GM12878 (cell line): ENCODE data around the gene PFKFB1.

Experiments
- CBFB ChIP-seq: IDR thresholded peaks from 2 replicates; pipeline ENCODE4 v1.6.1; 2016; ENCODE audit warnings: antibody characterized with exemption, low read depth
- CEBPB ChIP-seq, 2 experiments: fragments of 150-350 bp in 1 of 2; IDR thresholded peaks; 2 replicates each; pipeline ENCODE4 v1.6.1; 2012 to 2014; ENCODE audit warnings: low read depth in 2 of 2, low read length in 2 of 2, borderline replicate concordance in 1 of 2, inconsistent platforms in 1 of 2
- CREB1 ChIP-seq: IDR thresholded peaks from 2 replicates; pipeline ENCODE4 v1.6.1; 2012; ENCODE audit warnings: low read depth, mild to moderate bottlenecking, inconsistent platforms
- JUND ChIP-seq: IDR thresholded peaks from 2 replicates; pipeline ENCODE4 v1.6.1; 2012; ENCODE audit warnings: low read depth, mild to moderate bottlenecking, low read length, improper control_type of control experiment, moderate library complexity
- MEF2A ChIP-seq: IDR thresholded peaks from 2 replicates; pipeline ENCODE4 v1.6.1; 2011; ENCODE audit warnings: low read depth, mild to moderate bottlenecking, low read length, moderate library complexity; ENCODE audit not compliant: insufficient read depth
- MXI1 ChIP-seq: fragments of 150-350 bp; IDR thresholded peaks from 2 replicates; pipeline ENCODE4 v1.6.1; 2011; ENCODE audit warnings: low read depth, mild to moderate bottlenecking, inconsistent platforms, low read length, improper control_type of control experiment
- NR2C2 ChIP-seq: IDR thresholded peaks from 2 replicates; pipeline ENCODE4 v1.6.1; 2011; ENCODE audit warnings: borderline replicate concordance, low read depth; ENCODE audit not compliant: control insufficient read depth, insufficient read length
- POLR2AphosphoS5 ChIP-seq: IDR thresholded peaks from 2 replicates; pipeline ENCODE4 v1.6.1; 2011; ENCODE audit warnings: mild to moderate bottlenecking, low read length, inconsistent platforms
- YY1 ChIP-seq: IDR thresholded peaks from 2 replicates; pipeline ENCODE4 v1.6.1; 2011; ENCODE audit warnings: low read depth, mild to moderate bottlenecking, low read length
- TF ChIP-seq, protein P1 (sequence below): fragments of 450-650 bp; IDR thresholded peaks from 2 replicates; pipeline ENCODE4 v1.6.1; 2018; ENCODE audit warnings: mild to moderate bottlenecking, low read depth, moderate library complexity; ENCODE audit not compliant: partially characterized antibody
- TF ChIP-seq, protein P2 (sequence below), 3 experiments: IDR thresholded peaks in 2 of 3; conservative IDR thresholded peaks in 1 of 3; 2 replicates each; pipeline ENCODE4 v1.5.1; 2011; ENCODE audit warnings: low read depth in 3 of 3, low read length in 3 of 3, mild to moderate bottlenecking in 3 of 3, control low read depth in 2 of 3, moderate library complexity in 2 of 3, inconsistent platforms in 1 of 3, mixed read lengths in 1 of 3; ENCODE audit not compliant: control insufficient read depth in 2 of 3, insufficient read depth in 1 of 3; ENCODE audit errors: extremely low read depth in 1 of 3
- TF ChIP-seq, protein P3 (sequence below): IDR thresholded peaks from 2 replicates; pipeline ENCODE4 v1.6.1; 2012; ENCODE audit warnings: mild to moderate bottlenecking, low read depth, low read length
- TF ChIP-seq, protein P4 (sequence below): IDR thresholded peaks from 2 replicates; pipeline ENCODE4 v1.6.1; 2012; ENCODE audit warnings: low read depth, low read length, improper control_type of control experiment
- TF ChIP-seq, protein P5 (sequence below): fragments of 150-350 bp; IDR thresholded peaks from 2 replicates; pipeline ENCODE4 v1.6.1; 2014; ENCODE audit warnings: mild to moderate bottlenecking, low read depth, low read length

DNA sequence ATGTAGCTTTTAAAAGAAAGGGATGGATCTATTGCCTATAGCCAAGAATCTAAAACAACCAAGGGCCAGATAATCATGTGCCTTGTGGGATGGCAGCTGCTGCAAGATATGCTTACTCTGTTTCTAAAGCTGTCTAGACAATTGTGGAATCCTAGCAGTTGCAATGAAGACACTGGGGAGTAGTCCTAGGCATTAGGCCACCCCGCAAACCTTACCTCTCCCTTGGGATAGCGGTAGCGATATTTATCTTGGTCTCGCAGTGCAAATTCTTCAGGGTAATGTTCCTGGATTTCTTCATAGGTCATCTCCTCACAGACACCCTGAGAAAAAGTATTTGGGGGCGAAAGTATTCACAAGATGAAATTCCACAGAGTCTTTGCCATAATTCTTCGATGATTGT lies 48.8 kb downstream of the PFKFB1 start:
- TF ChIP-seq CREB1 (no peak), NR2C2 (no peak), MXI1 (no peak), JUND (no peak), CEBPB (IDR thresholded peaks at IDR 0.05; ENCODE audit: borderline replicate concordance in 1 of 2, low read depth in 2 of 2, low read length in 2 of 2) (no peak), YY1 (no peak), POLR2AphosphoS5 (no peak), MEF2A (no peak), CBFB (no peak)
- TF ChIP-seq, protein P1, sequence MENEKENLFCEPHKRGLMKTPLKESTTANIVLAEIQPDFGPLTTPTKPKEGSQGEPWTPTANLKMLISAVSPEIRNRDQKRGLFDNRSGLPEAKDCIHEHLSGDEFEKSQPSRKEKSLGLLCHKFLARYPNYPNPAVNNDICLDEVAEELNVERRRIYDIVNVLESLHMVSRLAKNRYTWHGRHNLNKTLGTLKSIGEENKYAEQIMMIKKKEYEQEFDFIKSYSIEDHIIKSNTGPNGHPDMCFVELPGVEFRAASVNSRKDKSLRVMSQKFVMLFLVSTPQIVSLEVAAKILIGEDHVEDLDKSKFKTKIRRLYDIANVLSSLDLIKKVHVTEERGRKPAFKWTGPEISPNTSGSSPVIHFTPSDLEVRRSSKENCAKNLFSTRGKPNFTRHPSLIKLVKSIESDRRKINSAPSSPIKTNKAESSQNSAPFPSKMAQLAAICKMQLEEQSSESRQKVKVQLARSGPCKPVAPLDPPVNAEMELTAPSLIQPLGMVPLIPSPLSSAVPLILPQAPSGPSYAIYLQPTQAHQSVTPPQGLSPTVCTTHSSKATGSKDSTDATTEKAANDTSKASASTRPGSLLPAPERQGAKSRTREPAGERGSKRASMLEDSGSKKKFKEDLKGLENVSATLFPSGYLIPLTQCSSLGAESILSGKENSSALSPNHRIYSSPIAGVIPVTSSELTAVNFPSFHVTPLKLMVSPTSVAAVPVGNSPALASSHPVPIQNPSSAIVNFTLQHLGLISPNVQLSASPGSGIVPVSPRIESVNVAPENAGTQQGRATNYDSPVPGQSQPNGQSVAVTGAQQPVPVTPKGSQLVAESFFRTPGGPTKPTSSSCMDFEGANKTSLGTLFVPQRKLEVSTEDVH: no peak
- TF ChIP-seq, protein P2, sequence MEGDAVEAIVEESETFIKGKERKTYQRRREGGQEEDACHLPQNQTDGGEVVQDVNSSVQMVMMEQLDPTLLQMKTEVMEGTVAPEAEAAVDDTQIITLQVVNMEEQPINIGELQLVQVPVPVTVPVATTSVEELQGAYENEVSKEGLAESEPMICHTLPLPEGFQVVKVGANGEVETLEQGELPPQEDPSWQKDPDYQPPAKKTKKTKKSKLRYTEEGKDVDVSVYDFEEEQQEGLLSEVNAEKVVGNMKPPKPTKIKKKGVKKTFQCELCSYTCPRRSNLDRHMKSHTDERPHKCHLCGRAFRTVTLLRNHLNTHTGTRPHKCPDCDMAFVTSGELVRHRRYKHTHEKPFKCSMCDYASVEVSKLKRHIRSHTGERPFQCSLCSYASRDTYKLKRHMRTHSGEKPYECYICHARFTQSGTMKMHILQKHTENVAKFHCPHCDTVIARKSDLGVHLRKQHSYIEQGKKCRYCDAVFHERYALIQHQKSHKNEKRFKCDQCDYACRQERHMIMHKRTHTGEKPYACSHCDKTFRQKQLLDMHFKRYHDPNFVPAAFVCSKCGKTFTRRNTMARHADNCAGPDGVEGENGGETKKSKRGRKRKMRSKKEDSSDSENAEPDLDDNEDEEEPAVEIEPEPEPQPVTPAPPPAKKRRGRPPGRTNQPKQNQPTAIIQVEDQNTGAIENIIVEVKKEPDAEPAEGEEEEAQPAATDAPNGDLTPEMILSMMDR (IDR thresholded peaks at IDR 0.05 in 2 of 3, conservative IDR thresholded peaks at IDR 0.05 in 1 of 3; ENCODE audit: control insufficient read depth in 2 of 3, extremely low read depth in 1 of 3, insufficient read depth in 1 of 3, low read depth in 3 of 3, low read length in 3 of 3): no peak
- TF ChIP-seq, protein P3, sequence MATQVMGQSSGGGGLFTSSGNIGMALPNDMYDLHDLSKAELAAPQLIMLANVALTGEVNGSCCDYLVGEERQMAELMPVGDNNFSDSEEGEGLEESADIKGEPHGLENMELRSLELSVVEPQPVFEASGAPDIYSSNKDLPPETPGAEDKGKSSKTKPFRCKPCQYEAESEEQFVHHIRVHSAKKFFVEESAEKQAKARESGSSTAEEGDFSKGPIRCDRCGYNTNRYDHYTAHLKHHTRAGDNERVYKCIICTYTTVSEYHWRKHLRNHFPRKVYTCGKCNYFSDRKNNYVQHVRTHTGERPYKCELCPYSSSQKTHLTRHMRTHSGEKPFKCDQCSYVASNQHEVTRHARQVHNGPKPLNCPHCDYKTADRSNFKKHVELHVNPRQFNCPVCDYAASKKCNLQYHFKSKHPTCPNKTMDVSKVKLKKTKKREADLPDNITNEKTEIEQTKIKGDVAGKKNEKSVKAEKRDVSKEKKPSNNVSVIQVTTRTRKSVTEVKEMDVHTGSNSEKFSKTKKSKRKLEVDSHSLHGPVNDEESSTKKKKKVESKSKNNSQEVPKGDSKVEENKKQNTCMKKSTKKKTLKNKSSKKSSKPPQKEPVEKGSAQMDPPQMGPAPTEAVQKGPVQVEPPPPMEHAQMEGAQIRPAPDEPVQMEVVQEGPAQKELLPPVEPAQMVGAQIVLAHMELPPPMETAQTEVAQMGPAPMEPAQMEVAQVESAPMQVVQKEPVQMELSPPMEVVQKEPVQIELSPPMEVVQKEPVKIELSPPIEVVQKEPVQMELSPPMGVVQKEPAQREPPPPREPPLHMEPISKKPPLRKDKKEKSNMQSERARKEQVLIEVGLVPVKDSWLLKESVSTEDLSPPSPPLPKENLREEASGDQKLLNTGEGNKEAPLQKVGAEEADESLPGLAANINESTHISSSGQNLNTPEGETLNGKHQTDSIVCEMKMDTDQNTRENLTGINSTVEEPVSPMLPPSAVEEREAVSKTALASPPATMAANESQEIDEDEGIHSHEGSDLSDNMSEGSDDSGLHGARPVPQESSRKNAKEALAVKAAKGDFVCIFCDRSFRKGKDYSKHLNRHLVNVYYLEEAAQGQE: no peak
- TF ChIP-seq, protein P4, sequence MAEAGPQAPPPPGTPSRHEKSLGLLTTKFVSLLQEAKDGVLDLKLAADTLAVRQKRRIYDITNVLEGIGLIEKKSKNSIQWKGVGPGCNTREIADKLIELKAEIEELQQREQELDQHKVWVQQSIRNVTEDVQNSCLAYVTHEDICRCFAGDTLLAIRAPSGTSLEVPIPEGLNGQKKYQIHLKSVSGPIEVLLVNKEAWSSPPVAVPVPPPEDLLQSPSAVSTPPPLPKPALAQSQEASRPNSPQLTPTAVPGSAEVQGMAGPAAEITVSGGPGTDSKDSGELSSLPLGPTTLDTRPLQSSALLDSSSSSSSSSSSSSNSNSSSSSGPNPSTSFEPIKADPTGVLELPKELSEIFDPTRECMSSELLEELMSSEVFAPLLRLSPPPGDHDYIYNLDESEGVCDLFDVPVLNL: no peak
- TF ChIP-seq, protein P5, sequence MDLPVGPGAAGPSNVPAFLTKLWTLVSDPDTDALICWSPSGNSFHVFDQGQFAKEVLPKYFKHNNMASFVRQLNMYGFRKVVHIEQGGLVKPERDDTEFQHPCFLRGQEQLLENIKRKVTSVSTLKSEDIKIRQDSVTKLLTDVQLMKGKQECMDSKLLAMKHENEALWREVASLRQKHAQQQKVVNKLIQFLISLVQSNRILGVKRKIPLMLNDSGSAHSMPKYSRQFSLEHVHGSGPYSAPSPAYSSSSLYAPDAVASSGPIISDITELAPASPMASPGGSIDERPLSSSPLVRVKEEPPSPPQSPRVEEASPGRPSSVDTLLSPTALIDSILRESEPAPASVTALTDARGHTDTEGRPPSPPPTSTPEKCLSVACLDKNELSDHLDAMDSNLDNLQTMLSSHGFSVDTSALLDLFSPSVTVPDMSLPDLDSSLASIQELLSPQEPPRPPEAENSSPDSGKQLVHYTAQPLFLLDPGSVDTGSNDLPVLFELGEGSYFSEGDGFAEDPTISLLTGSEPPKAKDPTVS: no peak
